ENCODE data around the gene CFAP58.
A peak's percentile ranks its signal among the peaks of the same experiment; 100 is the strongest.

Gene CFAP58

DNA sequence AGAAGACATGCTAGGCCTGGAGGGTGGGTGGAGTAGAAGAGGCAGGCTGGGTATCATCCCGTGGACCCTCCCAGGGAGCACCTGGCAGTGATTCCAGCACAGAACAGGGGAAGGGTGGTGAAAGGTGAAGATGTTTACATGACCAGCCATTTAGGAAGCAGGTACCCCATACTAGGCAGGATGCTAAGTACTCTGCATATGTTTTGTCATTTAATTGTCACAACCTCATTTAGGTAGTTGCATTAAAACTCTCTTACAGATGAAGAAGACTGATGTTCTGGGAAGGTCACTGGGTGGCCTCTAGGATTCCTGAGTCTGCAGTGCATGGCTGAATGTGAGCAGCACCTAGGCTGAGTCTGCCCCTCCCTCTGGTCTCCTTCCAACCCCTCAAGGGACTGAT, 30.5 kb upstream of the CFAP58 start:
- no peak for DNase-seq

DNA sequence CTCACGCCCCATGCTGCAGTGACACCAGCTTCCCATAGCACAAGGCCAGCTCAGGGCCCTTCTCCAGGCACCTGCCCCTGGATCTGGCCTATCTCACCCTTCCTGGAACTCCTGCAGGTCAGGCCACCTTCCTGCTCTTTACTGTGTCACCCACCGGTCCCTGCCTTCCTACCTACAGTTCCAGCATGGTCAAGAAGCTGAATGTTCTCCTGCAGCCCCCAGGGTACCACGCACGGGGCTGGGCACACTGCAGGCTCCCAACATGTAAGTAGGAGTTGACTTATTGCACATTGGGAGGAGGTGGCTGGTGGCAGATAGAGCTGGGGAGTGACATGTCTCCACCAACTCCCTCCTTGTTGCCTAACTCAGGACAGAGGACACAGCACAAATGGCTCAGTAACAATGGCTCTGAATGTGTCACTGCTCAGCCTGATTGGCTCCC, 29.9 kb upstream of the CFAP58 start:
- DNase-seq, result no peak

- DNase-seq, result no peak
Observed at GRCh38 chr10:104324221-104324686, 29.4 kb upstream of the CFAP58 start.

DNA sequence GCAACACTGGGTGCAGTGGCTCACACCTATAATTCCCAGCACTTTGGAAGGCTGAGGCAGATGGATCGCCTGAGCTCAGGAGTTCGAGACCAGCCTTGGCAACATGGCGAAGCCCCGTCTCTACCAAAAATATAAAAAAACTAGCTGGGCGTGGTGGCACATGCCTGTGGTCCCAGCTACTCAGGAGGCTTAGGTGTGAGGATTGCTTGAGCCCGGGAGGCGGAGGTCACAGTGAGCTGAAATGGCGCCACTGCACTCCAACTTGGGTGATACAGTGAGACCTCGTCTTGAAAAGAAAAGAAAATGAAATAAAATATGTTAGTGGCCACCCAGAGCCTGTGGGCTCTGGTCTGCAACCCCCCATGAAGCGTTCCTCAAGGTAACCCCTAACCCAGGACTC, 28.7 kb upstream of the CFAP58 start:
- DNase-seq, result no peak

- DNase-seq, result no peak
Observed at GRCh38 chr10:104325436-104326435, 27.9 kb upstream of the CFAP58 start.

GRCh38 chr10:104326991-104327610, 26.5 kb upstream of the CFAP58 start:
- no peak for DNase-seq

DNA sequence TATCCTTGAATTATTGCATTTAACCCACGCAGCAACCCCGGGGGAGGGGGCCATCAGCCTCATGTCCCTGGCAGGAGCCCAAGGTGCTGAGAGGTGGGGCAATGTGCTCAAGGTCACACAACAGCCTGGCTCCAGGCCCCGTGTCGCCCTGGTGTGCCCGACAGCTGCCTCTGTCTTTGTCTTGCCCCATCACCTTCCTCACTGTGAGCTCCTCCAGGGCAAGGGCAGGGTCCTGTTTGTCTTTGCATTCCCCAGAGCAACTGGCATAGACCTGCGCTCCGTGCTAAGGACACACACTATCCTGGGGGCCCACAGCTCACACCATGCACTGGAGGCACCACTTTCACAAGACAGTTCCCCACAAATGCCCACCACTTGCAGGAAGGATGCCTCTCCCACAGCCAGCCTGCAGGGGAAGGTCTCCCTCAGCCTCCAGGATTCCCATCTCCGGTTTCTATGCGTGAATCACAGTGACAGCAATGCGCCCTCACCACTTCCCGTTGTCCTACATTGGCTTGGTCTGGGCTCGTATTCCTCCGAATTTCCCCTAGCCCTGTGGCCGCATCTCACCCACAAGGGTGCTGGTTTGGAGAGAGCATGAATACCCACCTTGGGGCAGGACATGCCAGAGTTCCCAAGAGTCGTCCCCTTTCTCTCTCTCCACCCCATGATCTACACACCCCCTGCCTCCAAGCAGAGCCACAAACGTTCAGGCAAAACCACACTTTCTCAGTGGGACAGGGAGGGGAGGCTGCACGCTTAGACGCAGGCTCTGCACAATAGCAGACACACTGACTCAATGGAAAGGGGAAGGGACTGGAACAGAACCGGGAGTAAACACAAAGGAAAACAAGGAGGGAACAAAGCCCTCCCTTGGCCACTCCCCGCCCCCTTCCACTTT, 25.6 kb upstream of the CFAP58 start:
- no peak for DNase-seq

DNA sequence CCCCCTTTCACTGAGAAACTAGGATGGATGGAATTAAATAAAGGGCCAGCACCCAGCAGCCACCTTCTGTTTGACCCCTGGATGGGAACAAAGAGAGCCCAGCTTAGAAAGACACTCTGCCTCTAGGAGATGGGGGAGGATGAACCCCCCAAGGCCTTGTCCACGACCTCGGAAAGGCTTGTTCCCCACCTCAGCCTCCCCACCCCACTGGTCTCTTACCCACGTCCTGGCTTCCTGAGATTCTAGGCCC, 25.1 kb upstream of the CFAP58 start:
- DNase-seq, result no peak

- peak; percentile 72 to 79 for DNase-seq
Observed at GRCh38 chr10:104328896-104329710, 24.5 kb upstream of the CFAP58 start.

DNA sequence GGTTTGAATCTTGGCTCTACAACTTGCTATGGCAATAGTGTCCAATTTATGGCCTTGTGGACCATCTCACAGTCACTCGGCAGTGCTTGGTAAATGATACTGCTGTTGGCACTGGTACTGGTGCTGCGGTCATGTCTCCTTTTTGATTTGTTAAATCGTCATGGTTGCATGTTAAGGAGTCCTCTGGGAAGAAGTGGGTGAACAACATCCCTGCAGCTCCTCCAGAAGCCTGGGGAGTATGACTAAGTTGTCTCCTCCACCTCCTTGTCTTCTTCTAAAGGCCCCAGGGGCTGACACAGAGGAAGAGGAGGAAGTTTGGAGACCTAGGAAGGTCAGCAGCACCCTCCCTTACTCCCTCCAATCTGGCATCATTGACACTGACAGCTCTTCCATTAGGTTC, 23.9 kb upstream of the CFAP58 start:
- no peak for DNase-seq

DNA sequence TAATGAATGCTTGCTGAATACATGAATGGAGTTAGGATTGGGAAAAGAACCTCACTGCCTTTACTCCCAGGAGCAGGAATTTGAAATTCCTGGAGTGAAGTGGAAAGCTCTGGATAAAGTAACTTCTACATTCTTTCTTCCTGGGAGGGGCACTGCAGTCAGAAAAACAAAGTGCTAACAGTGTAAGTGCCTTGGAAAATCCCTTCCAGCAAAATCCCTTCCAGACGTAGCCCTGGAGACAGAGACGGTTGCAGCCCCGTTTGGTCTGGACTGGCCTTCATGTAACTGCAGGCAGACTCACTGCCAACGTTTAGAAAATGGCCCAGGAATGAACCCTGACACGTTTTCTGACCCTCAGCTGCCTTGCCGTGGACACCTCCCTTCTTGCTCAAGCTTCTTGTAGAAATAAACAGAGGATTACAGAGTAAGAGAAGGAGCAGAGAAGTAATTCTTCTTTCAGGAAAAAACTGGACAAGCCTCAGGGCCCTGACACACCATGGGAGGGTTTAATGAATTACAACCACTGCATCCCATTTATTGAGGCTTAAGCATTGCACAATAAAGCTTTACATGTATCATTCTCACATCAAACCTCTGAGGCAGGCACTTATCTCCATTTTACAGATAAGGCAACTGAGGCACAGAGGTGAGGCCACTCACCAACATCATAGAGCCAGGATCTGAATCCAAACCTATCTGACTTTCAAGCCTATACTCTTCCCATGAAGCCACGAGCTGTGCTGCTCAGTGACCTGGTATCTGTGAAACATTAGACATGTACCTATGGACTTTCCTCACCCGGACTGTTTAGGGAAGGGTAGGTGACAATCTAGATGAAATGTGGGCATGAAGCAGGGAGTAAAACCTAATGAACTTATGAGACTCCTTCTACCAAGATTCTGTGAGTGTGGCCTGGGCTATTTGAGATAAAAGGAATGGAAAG, 23.2 kb upstream of the CFAP58 start:
- no peak for DNase-seq

- DNase-seq, result no peak
Observed at GRCh38 chr10:104331208-104331838, 22.3 kb upstream of the CFAP58 start.

- no peak for DNase-seq
Observed at GRCh38 chr10:104332243-104333031, 21.2 kb upstream of the CFAP58 start.

DNA sequence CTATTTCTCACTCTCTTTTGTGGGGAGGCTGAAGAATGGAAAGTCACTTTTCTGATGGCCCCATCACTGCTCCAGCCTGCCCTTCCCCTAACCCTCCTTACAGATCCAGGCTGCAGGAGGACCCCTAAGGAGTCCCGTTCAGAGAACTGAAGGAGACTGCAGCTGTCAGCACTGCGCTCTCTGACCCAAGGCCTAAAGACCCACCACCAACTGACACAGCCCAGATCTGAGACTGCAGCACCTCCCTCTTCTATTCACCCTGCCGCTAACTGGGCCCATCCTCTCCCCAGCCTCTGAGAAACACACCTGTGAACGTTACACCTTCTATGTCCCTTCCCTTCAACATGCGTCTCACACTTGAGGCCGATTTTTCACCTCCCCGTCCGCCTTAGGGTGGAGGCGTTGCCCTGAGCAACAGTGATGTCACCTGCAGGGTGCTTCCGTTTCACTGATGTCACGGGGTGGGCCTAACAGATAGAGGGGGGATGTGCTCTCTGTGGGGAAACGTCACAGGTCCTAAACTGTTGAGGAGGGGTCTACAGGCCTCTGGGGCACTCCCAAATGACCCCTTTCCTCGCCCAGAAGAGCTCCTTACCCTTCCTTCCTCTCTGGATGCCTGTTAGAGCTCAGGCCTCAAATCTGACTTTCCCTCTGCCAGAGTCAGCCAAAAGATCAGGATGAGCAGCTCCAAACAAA, 20.5 kb upstream of the CFAP58 start:
- DNase-seq, result peak; percentile 49 to 57

DNA sequence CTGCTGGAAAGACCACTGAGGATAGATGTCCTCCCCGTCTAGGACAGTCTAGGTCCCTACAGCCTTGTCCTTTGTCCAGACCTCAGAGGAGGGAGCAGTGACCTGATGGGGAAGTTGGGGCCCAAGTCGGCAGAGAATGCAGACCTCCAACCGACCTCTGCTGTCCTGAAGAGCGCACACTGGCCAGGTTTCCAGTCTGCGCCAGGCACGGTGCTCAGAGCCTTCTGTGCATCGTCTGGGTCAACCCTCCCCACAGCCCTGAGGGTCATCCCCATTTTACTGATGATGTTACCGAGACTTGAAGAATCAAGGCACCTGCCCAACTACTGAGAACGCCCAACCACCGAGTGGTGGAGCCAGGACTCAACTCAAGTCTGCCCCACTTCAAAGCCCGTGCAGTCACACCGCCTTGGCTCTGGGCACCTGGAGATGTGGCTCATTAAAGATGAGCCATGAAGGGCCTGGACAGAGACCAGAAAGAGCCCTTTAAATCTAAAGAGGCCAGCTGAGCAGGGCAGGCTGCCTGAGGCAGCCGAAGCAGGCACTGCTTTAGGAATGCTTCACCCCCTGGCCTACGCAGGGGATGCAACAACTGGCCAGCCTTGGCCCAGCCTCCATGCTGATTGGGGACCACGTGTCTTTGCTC, 19.8 kb upstream of the CFAP58 start:
- DNase-seq, result no peak

GRCh38 chr10:104334561-104334960, 19.1 kb upstream of the CFAP58 start:
- DNase-seq, result no peak

GRCh38 chr10:104334965-104335650, 18.5 kb upstream of the CFAP58 start:
- no peak for DNase-seq

Data from activated CD4-positive, alpha-beta T cell treated with anti-CD3 and anti-CD28 coated beads, Interleukin-2, amount 50 U/mL, for 4 hours (primary cell).